Stimulated activated naive CD8-positive, alpha-beta T cell treated with anti-CD3 and anti-CD28 coated beads, Interleukin-15, Interleukin-2, amounts not matched to agents 100 ng/mL and 50 ng/mL, for 24 hours (primary cell): Measurements from ENCODE around the gene RBM22.
"Not testable (repeated sequence)": the region's sequence is repeated elsewhere in the genome, so short reads cannot be mapped to it uniquely, and the experiment has no call there.

Experiments
- H3K27ac Mint-ChIP-seq: one replicate; pipeline ENCODE4 v1.8.0; 2021; ENCODE audit warnings: mild to moderate bottlenecking, mixed read lengths
- H3K27me3 Mint-ChIP-seq: one replicate; pipeline ENCODE4 v1.8.0; 2021; ENCODE audit warnings: mixed read lengths
- H3K36me3 Mint-ChIP-seq: one replicate; pipeline ENCODE4 v1.8.0; 2021; ENCODE audit warnings: low read depth, mixed read lengths
- H3K4me1 Mint-ChIP-seq: one replicate; pipeline ENCODE4 v1.8.0; 2021; ENCODE audit warnings: low read depth, mixed read lengths
- H3K4me3 Mint-ChIP-seq: one replicate; pipeline ENCODE4 v1.8.0; 2021; ENCODE audit warnings: mild to moderate bottlenecking, mixed read lengths
- H3K9me3 Mint-ChIP-seq: one replicate; pipeline ENCODE4 v1.8.0; 2021; ENCODE audit warnings: mixed read lengths

The RBM22 gene

GRCh38 chr5:150700594-150701377, at the start of gene RBM22:
RBM22 (minus strand) TSS chr5:150701062; CDS start chr5:150700985, 77 bp downstream.
- no peaks in the 10 kb centered on the region for H3K27me3 Mint-ChIP-seq
- H3K9me3 Mint-ChIP-seq: no peaks in the 10 kb centered on the region
- H3K27ac Mint-ChIP-seq: no peak within 1 kb of the TSS
- peaks cover 31% of the 10 kb centered on the region for H3K36me3 Mint-ChIP-seq
- peaks cover 5% of the 10 kb centered on the region for H3K4me1 Mint-ChIP-seq
- H3K4me3 Mint-ChIP-seq: no peak within 1 kb of the TSS

- Mint-ChIP-seq H3K4me3 (no peak overlapping the region), H3K36me3 (peaks cover 63% of the 10 kb centered on the region), H3K4me1 (peaks cover 42% of the 10 kb centered on the region), H3K9me3 (no peaks in the 10 kb centered on the region), H3K27ac (no peak overlapping the region), H3K27me3 (no peaks in the 10 kb centered on the region)
These were observed 49.6 kb upstream of the RBM22 start for GRCh38 chr5:150750469-150750868.

DNA sequence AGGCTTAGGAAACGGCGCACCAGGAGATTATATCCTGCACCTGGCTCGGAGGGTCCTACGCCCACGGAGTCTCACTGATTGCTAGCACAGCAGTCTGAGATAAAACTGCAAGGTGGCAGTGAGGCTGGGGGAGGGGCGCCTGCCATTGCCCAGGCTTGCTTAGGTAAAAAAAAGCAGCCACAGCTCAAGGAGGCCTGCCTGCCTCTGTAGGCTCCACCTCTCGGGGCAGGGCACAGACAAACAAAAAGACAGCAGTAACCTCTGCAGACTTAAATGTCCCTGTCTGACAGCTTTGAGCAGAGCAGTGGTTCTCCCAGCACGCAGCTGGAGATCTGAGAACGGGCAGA, 42.3 kb upstream of the RBM22 start:
- H3K4me1 Mint-ChIP-seq: peaks cover 66% of the 10 kb centered on the region
- peaks cover 46% of the 10 kb centered on the region for H3K36me3 Mint-ChIP-seq
- H3K9me3 Mint-ChIP-seq, H3K27ac Mint-ChIP-seq, H3K27me3 Mint-ChIP-seq, H3K4me3 Mint-ChIP-seq: not testable (repeated sequence)

GRCh38 chr5:150742455-150743141, 41.7 kb upstream of the RBM22 start:
- H3K27me3 Mint-ChIP-seq, H3K9me3 Mint-ChIP-seq: not testable (repeated sequence)
- Mint-ChIP-seq H3K27ac (peak overlapping the region; percentile 74), H3K4me1 (peaks cover 72% of the 10 kb centered on the region), H3K4me3 (peak overlapping the region; percentile 60), H3K36me3 (peaks cover 49% of the 10 kb centered on the region)

DNA sequence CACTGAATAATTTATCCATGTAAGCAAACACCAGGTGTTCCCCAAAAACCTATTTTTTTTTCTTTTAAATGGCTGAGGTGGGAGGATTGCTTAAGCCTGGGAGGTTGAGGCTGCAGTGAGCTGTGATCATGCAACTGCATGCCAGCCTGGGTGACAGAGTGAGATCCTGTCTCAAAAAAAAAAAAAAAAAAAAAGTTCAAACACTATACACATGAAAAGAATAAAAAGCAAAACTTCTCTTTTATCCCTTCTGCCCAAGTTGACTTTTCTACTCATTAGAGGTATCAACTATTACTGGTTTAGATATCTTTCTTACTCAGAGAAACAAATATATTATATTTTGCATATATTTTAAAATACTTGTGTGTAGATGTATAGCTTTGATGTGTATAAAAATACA, 40.1 kb upstream of the RBM22 start:
- no peaks in the 10 kb centered on the region for H3K27me3 Mint-ChIP-seq
- peaks cover 84% of the 10 kb centered on the region for H3K4me1 Mint-ChIP-seq

GRCh38 chr5:150738862-150739261, 38.0 kb upstream of the RBM22 start:
- Mint-ChIP-seq H3K9me3 (peaks cover 6% of the 10 kb centered on the region), H3K4me3 (no peak overlapping the region), H3K36me3 (peaks cover 75% of the 10 kb centered on the region), H3K27me3 (no peaks in the 10 kb centered on the region), H3K4me1 (peaks cover 88% of the 10 kb centered on the region), H3K27ac (no peak overlapping the region)

More for the DNA sequence above, 40.1 kb upstream of the RBM22 start:
- H3K9me3 Mint-ChIP-seq: peaks cover 6% of the 10 kb centered on the region
- H3K27ac Mint-ChIP-seq: no peak overlapping the region
- H3K36me3 Mint-ChIP-seq: peaks cover 63% of the 10 kb centered on the region
- no peak overlapping the region for H3K4me3 Mint-ChIP-seq

DNA sequence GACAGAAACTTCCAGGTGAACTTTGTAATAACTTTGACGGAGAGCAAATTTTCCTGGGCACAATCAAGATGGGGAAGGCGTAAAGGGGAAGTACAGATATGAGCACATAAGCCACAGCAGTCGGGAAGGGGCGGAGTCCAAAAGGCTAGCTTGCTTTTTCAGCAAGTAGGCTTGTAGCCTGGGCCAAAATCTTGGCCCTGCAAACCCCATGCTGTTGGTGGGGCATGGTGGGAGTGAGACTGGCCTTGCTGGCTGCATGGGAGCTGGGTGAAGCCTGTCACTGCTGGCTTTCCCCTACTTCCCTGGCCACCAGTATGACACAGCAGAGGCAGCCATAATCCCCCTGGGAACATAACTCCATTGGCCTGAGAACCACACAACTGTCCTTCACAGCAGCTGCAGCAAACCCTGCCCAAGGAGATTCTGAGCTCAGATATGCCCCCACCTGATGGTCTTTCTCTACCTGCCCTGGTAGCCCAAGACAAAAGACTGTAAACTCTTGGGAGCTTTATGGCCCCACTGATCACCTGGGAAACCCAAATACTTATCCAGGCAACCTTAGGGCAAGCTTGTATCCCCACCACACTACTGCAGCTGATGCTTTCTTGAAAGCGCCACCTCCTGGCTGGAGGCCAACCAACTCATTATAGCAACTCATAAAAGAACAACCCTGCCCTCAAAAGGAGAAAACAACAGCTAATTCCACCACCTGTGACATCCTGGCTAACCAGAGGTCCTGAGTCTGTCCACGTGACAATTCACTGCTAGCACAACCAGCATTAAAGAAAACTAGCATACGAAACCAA, 33.9 kb upstream of the RBM22 start:
- Mint-ChIP-seq H3K9me3 (peaks cover 6% of the 10 kb centered on the region), H3K4me3 (no peak overlapping the region), H3K4me1 (peaks cover 57% of the 10 kb centered on the region), H3K36me3 (peaks cover 86% of the 10 kb centered on the region), H3K27ac (peak overlapping the region; percentile 37), H3K27me3 (no peaks in the 10 kb centered on the region)

DNA sequence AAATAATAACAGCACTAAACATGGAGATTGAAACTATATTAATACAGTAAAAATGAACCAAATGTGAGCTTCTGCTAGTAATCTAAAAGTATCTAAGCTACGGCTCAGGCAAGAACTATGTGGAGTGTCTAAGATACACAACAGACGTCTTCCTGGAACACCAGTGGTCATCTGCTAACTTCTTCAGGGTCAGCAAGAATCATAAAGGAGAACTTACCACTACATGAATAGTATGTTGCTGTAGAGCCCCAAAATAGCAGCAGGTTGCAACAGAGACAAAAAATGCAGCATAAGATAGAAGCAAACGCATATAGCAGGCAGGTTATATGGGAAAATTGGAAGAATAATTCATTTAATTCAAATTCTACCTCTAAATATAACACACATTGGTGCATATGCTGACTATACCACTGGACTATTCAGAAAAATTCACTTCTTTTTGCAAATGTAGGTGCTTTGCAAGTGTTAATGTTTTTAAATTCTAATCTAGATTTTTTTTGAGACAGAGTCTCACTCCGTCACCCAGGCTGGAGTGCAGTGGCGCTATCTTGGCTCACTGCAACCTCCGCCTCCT, 30.9 kb upstream of the RBM22 start:
- no peaks in the 10 kb centered on the region for H3K27me3 Mint-ChIP-seq
- H3K4me3 Mint-ChIP-seq: no peak overlapping the region
- H3K4me1 Mint-ChIP-seq: peaks cover 27% of the 10 kb centered on the region
- H3K27ac Mint-ChIP-seq: no peak overlapping the region
- peaks cover 84% of the 10 kb centered on the region for H3K36me3 Mint-ChIP-seq
- peaks cover 3% of the 10 kb centered on the region for H3K9me3 Mint-ChIP-seq

- H3K27me3 Mint-ChIP-seq: no peaks in the 10 kb centered on the region
- H3K36me3 Mint-ChIP-seq: peaks cover 74% of the 10 kb centered on the region
- H3K9me3 Mint-ChIP-seq: no peaks in the 10 kb centered on the region
- H3K4me3 Mint-ChIP-seq: no peak overlapping the region
- H3K4me1 Mint-ChIP-seq: peaks cover 11% of the 10 kb centered on the region
- no peak overlapping the region for H3K27ac Mint-ChIP-seq
These were observed 29.0 kb upstream of the RBM22 start for GRCh38 chr5:150729859-150730258.

GRCh38 chr5:150723845-150724244, 23.0 kb upstream of the RBM22 start:
- no peaks in the 10 kb centered on the region for H3K27me3 Mint-ChIP-seq
- H3K4me1 Mint-ChIP-seq: no peaks in the 10 kb centered on the region
- H3K9me3 Mint-ChIP-seq: no peaks in the 10 kb centered on the region
- H3K4me3 Mint-ChIP-seq: no peak overlapping the region
- no peak overlapping the region for H3K27ac Mint-ChIP-seq
- H3K36me3 Mint-ChIP-seq: peaks cover 78% of the 10 kb centered on the region

- Mint-ChIP-seq H3K9me3 (no peaks in the 10 kb centered on the region), H3K4me1 (no peaks in the 10 kb centered on the region), H3K27ac (no peak overlapping the region), H3K4me3 (no peak overlapping the region), H3K27me3 (no peaks in the 10 kb centered on the region), H3K36me3 (peaks cover 37% of the 10 kb centered on the region)
These were observed 9.3 kb upstream of the RBM22 start for GRCh38 chr5:150710165-150710564.

DNA sequence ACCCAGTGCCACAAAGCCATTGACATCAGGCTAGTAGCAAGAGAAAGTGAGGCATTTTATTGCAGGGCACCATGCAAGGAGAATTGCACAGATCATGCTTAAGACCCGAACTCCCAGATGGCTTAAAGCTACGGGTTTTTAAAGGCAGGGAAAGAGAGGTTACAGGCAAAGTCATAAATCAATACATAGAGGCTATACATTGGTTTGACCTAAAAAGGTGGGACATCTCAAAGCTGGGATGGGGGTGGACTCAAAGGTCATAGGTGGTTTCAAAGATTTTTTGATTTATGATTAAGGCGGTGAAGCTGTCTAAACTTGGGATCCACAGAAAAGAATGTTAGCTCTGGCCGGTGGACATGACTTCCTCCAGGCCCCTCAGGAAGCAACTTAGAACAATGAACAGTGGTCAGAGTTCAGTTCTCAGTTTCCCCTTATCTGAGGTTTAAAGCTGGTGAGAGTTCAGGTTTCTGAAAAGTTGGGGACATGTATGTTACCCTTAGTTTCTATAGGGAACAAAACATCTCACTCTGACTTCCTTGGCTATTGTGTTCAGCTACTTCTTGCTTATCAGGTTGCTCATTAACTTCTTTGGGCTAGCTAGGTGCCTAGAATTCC, 6.0 kb upstream of the RBM22 start:
- H3K36me3 Mint-ChIP-seq: peaks cover 28% of the 10 kb centered on the region
- no peaks in the 10 kb centered on the region for H3K27me3 Mint-ChIP-seq
- H3K4me1 Mint-ChIP-seq: no peaks in the 10 kb centered on the region
- no peaks in the 10 kb centered on the region for H3K9me3 Mint-ChIP-seq
- H3K27ac Mint-ChIP-seq: no peak overlapping the region
- H3K4me3 Mint-ChIP-seq: no peak overlapping the region

DNA sequence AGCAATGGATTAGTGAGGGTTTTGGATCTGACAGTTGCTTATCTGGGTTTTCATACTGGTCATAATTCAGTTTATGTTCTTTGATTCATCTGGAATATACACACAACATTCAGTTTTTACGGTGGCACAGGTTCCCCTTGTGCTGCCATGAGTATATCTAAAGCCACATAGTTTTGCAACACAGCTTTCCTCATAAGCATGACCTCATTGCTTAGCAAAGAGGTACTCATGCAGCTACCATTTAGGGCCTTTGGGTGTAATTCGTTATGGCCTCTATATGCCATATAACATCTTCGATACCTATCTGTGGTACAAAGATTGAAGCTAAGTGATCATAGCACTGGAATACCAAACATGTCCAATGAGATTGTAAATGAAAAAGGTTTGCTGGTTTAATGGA, 2.9 kb upstream of the RBM22 start:
- no peaks in the 10 kb centered on the region for H3K9me3 Mint-ChIP-seq
- H3K36me3 Mint-ChIP-seq: peaks cover 11% of the 10 kb centered on the region
- H3K4me3 Mint-ChIP-seq: no peak overlapping the region
- H3K4me1 Mint-ChIP-seq: peaks cover 5% of the 10 kb centered on the region
- H3K27ac Mint-ChIP-seq: no peak overlapping the region
- H3K27me3 Mint-ChIP-seq: no peaks in the 10 kb centered on the region

DNA sequence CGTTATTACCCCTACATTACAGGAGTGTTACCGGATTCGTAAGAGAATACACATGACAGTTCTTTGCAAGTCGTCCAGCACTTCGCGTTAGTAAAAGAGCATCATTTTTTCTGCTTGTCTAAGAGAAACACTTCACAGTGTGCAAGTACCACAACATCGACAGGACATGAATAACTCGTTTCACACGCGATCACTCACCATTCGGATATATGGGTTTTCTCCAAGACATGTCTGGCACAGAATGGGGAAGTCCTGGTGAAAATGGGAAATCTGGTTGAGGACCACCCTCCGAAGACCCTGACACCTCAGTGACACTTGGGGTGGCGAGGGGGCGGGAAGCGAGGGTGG, 642 bp downstream of the RBM22 start:
- Mint-ChIP-seq H3K27me3 (no peaks in the 10 kb centered on the region), H3K4me1 (peaks cover 5% of the 10 kb centered on the region), H3K36me3 (peaks cover 37% of the 10 kb centered on the region), H3K27ac (no peak overlapping the region), H3K9me3 (no peaks in the 10 kb centered on the region), H3K4me3 (no peak overlapping the region)
